ENCODE measurements around the gene EEIG2. TPM values are rescaled to one million over a fixed set of nuclear protein-coding genes. Genes with fewer than 3 reads are reported as not detected.

Gene EEIG2
- total RNA-seq, 1 donor from 2014 or later = 13.9 TPM

GRCh38 chr1:108606478-108606877, 46.6 kb downstream of the EEIG2 start:
- TF ChIP-seq CTCF (IDR thresholded peaks at IDR 0.05; ENCODE audit: unreplicated experiment) = no peak
- Mint-ChIP-seq H3K27me3 (ENCODE audit: low read depth) (no peaks in the 10 kb centered on the region), H3K4me1 (peaks cover 13% of the 10 kb centered on the region), H3K36me3 (peaks cover 3% of the 10 kb centered on the region), H3K9me3 (no peaks in the 10 kb centered on the region), H3K27ac (no peak overlapping the region), H3K4me3 (no peak overlapping the region)
- no peak for DNase-seq (ENCODE audit: low spot score in 2 of 2, unreplicated experiment in 2 of 2)

GRCh38 chr1:108609483-108610049, 49.7 kb downstream of the EEIG2 start:
- Mint-ChIP-seq H3K36me3 (peaks cover 3% of the 10 kb centered on the region), H3K9me3 (no peaks in the 10 kb centered on the region), H3K4me1 (peaks cover 13% of the 10 kb centered on the region), H3K27me3 (ENCODE audit: low read depth) (no peaks in the 10 kb centered on the region), H3K27ac (peak overlapping the region; percentile 23), H3K4me3 (no peak overlapping the region)
- no peak for DNase-seq (ENCODE audit: low spot score in 2 of 2, unreplicated experiment in 2 of 2)
- no peak for TF ChIP-seq CTCF (IDR thresholded peaks at IDR 0.05; ENCODE audit: unreplicated experiment)

Other genes with a start within 250 kb of the EEIG2 start
- gene NBPF6, start 109.8 kb upstream of the EEIG2 start, total RNA-seq = not detected in 3 replicates
- 6.7 to 8.5 TPM (median 6.7 TPM) in 3 replicates for gene HENMT1, start 101.0 kb downstream of the EEIG2 start, total RNA-seq
- gene PRPF38B, start 132.2 kb downstream of the EEIG2 start, total RNA-seq = 59.0 to 62.4 TPM (median 59.6 TPM) in 3 replicates
- gene FNDC7, start 152.8 kb downstream of the EEIG2 start, total RNA-seq = 0.07 to 0.13 TPM in 2 of 3 replicates, not detected in the other
- 37.8 to 43.1 TPM (median 40.9 TPM) in 3 replicates for gene STXBP3, start 186.6 kb downstream of the EEIG2 start, total RNA-seq

Data from mesothelial cell of epicardium (in vitro differentiated cells).